HuH-7.5 (cell line): ENCODE results near the gene ARMS2.

Experiments used
- DNase-seq: peaks from one replicate; pipeline ENCODE4 v3.0.0; 2011; ENCODE audit warnings: low spot score

The ARMS2 gene

DNA sequence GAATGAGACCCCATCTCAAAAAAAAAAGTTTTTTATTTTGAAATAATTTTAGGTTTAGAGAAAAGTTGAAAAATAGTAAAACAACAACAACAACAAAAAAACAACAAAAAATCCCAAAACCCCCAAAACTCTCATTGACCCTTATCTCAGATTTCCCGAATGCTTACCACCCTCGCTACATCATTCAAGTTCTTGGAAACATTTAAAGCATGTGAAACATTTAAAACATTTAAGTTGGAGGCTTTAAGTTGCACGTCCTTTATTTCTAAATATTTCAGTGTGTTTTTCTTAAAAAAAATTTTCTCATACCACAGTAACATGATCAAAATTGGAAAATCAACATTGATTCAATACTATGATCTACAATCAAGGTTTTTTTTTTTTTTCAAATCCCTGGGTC is 382 bp upstream of the ARMS2 start:
- no peak for DNase-seq

DNA sequence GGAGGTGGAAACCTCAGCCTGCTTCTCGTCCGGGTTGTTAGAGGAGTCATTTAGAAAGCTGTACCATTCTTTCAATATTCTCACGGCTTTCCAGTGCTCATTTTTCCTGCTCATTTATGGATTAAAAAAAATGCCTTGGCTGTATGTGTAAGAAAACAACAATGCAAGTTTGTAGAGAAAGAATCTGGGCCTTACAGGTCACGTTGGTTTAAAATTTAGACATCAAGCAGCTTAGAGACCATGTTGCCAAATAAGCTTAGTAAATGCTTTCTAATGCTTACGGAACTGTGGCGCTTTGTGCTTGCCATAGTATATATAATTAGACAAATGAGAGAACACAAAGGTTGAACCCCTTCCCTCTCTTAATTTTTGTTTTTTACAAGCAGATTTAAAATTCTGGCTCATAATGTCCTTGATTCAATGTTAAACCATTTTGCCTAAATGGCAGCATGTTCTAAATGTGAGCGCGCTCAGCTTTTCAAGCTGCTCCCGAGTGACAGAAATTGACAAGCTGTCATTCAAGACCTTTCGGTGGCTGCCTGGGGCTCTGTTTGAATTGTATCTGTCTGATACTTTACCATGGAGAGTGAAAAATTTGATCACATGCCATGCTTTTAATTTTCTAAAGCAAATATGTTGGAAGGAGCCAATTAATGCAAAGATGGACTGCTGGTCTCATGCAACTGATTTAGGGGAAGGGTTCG is 1.1 kb downstream of the ARMS2 start:
- DNase-seq, result no peak

DNA sequence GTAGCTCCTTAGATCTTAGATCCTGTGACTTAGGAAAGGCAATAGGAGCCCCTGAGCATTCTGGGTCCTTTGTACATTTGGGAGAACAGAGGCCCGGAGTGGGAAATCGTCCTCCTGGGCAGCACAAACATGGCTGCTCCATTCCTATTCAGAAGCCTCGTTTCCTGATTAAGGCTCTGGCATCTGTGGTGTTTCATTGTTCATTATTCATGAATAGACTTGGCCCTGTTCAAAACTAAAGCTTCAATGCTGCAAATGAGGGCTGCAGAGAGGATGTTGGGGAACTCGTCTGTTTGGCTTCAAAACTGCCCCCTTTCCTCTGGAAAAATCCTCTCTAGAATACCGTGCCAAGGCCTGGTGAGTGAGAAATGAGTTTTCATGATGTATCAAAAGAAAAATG is 3.5 kb downstream of the ARMS2 start:
- DNase-seq, result no peak

DNA sequence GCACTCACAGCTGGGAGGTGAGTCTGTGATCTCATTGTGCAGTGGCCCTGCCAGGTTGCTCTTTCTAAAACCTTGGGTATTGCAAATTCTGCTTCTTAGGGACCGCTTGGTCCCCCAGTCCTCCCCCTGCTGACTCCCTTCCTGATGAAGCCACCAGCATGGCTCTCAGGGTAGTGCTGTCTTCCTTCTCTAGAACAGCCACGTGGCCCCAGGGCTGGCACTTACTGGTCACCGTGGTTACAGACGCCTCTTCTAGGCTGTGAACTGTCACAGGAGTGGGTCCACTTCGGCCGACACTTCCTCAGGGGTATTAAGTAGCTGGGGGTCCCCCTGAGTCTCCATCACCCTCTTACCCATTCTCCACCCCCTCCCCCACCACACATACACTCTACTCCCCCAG is 4.2 kb downstream of the ARMS2 start:
- no peak for DNase-seq

DNA sequence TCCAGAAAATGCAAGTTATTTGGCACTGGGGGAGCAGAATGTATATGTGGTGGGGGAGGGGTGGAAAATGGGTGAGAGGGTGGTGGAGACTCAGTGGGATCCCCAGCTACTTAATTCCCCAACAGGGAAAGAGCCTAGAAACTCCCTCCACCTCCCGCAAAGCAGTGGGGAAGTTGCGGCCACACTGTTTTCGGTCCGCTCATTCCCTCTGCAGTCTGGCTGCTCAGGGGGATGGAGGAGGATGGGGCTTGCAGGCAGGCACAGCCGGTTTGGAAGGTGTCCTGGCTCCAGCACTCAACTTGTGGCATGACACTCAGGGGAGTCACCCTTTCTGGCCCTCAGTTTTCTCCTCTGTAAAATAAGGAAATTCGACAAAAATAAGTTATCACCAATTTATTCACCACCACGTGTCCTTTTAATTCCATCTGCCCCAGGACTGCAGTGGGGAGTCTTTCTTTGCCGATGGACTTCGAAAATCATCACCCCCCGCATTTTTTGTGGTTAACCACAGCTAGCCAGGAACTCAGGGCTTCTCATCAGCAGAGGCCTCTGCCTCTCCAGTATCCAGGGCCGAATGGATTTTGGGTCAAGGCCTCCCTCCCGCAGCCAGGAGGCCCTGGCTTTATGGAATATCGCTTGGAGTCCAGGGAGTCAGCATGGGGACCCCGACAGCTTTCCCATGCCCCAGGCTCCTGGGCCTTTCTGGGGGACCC is 5.3 kb downstream of the ARMS2 start:
- no peak for DNase-seq

DNA sequence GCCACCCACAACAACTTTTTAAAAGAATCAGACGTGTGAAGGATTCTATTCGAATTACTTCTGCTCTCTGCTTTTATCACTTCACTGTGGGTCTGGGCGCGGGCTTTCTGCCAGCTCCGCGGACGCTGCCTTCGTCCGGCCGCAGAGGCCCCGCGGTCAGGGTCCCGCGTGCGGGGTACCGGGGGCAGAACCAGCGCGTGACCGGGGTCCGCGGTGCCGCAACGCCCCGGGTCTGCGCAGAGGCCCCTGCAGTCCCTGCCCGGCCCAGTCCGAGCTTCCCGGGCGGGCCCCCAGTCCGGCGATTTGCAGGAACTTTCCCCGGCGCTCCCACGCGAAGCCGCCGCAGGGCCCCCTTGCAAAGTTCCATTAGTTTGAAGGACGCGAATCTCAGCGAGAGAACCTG is 6.4 kb downstream of the ARMS2 start:
- DNase-seq, result no peak

DNA sequence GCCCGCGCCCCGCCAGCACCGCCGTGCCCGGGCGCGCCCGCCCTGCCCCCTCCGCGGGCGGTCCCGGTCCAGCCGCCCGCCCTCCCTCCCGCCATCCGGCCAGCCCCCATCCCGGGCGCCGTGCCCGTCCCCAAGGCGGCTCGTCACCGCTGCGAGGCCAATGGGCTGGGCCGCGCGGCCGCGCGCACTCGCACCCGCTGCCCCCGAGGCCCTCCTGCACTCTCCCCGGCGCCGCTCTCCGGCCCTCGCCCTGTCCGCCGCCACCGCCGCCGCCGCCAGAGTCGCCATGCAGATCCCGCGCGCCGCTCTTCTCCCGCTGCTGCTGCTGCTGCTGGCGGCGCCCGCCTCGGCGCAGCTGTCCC is 6.9 kb downstream of the ARMS2 start, which contains the start of gene HTRA1:
HTRA1 (plus strand) TSS at position 187 of the 362 bp plus-strand sequence; CDS start at position 287, 100 bp downstream.
- DNase-seq, result peak; percentile 39

DNA sequence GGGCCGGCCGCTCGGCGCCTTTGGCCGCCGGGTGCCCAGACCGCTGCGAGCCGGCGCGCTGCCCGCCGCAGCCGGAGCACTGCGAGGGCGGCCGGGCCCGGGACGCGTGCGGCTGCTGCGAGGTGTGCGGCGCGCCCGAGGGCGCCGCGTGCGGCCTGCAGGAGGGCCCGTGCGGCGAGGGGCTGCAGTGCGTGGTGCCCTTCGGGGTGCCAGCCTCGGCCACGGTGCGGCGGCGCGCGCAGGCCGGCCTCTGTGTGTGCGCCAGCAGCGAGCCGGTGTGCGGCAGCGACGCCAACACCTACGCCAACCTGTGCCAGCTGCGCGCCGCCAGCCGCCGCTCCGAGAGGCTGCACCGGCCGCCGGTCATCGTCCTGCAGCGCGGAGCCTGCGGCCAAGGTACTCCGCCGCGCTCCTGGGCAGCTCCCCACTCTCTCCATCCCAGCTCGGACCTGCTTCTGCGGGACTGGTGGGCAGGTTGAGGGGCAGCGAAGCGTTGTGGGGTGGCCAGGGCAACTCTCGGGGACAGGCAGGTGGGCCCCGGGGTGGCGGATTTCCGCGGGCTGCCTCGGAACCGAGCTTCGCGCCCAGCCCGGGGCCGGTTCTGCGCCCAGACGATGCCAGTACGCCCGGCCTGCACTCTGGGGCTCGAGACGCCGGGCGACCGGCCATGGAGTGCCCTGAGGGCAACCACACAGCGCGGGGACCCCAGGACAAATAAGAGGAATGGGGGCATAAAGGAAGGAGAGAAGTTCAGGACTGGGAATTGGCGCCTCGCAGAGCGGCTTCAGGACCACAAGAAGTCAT is 7.5 kb downstream of the ARMS2 start:
- no peak for DNase-seq

DNA sequence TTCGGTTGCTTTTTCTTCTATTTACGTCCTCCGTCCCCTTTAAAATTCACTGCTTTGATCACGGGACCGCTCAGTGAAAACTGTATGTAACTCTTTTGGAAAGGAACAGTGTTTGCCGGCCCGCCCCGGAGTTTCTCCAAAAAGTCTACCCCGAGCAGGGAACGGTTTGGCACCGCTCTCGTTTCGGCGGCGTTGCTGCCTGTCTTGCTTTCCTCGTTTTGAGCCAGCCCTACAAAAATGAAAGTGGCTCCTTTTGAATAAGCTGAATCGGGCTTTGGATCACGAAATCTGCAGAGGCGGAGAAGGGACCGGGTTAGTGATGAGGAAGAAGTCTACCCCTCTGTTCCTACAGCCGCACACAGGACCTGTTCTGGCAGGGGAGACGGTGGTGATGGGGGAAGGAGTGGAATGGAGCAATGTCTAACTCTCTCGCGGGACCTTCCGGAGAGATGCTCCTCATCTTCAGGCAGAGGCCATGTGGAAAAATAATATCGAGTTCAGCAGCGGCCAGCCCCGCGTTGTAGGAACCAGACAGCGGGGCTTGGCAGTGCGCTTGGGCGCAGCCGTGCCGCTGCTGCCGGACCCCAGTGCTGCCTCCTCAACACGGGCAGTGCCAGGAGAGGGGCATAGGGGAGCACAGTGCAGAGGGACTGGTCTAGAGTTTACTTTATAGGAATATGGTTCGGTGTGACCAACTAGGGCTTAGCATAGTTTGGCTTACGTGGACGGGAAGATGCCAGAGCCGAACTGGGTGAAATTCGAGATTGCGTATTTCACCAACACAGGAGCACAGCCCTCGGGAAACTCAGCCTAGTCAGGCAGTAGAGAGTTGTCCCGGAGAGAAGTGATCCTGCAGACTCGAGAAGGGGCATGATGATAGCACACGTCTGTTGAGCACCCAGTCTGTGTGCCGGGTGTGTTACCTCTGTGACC is 8.3 kb downstream of the ARMS2 start:
- no peak for DNase-seq

DNA sequence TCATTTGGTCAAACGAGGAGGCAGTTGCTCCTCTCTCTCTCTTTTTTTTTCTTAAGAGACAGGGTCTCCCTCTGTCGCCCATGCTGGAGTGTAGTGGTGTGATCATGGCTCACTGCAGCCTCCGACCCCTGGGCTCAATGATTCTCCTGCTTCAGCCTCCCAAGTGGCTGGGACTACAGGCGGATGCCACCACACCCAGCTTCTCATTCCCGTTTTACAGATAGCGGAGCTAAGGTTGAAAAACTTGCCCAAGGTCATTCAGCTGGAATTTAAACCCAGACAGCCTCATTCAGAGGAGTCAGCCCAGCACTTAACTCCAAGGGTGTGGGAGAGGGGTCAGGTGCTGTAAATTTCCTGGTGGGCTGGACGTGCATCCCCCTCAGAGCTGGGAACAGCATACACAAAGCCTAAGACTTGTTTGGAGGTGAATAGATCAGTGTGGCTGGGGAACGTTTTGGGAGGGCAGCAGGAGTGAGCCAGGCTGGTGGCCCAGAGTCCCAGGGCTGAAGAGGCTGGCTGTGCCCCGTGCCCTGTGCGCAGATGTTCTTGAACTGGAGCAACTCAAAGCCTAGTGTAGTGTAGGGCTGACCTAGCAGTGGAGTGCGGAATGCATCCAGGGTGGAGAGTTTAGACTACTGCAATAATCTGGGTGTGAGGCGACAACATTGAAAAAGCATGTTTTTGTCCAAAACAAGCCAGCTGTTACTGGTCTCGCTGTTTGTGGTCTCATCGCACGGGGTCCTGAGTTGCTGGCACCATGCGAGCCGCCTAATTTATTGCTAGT is 9.2 kb downstream of the ARMS2 start:
- DNase-seq, result no peak

DNA sequence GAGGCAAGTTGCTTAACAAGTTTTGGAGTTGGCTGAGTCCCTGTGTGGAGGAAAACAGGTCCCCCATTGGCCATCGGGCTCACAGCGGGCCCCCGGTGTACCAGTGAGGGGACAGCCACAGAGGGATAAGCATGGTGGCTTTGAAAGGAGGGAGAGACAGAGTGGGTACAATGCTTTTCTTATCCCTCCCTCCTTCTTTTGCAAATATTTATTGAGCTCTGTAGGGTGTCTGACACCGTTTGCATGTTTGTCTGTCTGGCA is 9.7 kb downstream of the ARMS2 start:
- no peak for DNase-seq

DNA sequence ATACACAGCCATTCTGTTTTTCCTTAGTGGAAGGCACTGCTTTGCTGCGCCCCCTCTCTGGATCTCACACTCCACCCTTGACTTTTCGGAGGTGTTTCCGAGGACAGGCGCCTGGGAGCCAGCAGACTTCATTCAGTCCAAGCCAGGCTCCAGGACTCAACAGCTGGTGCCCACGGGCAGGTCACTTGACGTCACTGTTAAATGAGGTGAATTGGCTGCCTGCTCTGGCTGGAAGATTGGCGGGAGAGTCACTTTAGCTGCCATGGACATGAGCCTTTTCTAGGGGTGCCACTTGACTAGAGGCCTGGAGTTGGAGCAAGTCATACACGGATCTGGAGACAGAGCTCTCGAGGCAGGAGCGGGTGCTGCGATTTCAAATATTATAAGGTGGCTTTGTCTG is 10.1 kb downstream of the ARMS2 start:
- no peak for DNase-seq

DNA sequence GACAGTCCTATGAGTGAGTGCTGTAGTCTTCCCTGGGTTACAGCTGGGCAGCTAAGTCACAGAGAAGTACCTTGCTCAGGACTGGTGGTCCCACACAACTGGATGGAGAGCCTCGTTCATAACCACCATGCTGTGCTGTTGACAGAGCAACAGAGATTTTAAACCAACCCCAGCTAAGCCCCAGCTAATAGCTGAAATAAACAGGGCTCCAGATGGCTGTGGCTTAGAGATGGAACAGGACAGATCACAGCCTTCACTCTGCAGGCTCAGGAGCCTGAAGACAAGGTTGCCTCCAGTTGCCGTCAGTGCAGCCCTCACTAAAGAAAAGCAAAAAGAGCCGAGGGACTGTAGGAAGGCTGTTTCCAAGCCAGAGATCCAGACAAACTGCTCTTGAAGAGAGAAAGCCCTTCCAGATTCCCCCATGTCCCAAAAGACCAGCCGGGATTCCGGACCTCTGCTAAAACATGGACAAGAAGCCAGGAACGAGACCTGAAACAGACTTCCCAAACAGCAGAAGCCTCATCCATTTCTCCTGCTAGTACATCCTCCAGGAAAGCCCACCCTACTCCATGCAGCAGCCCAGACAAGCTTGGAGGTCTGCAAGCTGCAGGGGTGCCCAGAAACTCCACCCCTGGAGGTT is 11.1 kb downstream of the ARMS2 start:
- DNase-seq, result no peak

DNA sequence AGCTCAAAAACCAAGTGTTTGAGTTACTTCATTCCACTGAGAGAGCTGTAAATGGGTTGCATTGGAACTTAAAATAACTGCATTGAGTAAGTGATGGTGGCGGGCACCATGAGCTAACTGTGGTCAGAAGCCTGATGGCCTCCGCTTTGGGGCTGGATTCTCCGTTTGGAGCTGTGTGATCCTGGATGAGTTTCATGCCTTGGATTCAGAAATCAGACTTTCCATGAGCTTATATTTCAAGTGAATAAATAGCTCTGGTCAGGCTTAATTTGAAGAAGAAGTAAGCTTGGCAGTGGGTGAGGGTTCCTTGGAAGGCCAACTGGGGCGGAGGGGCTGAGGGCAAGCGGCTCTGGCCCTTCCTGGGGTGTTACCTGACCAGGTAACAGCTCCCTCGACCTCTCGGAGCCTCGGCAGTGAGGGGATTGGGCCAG is 12.5 kb downstream of the ARMS2 start:
- DNase-seq, result no peak

DNA sequence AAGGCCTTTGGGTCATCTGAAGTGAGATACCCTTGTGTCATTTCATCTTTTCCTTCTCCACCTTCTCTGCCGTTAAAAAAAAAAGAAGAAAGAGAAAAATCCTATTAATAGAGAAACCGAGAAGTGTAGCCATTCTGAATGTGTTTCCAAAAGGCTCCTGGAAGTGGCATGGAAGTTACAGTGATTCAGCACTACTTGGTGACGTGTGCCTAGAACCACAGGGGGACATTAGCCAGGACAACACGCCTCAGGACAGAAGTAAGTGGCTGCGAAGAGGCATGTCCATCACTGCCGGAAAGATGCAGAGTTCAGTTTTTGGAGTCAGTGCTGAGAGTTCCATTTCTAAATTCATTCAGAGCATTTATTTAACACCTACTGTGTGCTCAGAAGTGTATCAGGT is 13.2 kb downstream of the ARMS2 start:
- no peak for DNase-seq

DNA sequence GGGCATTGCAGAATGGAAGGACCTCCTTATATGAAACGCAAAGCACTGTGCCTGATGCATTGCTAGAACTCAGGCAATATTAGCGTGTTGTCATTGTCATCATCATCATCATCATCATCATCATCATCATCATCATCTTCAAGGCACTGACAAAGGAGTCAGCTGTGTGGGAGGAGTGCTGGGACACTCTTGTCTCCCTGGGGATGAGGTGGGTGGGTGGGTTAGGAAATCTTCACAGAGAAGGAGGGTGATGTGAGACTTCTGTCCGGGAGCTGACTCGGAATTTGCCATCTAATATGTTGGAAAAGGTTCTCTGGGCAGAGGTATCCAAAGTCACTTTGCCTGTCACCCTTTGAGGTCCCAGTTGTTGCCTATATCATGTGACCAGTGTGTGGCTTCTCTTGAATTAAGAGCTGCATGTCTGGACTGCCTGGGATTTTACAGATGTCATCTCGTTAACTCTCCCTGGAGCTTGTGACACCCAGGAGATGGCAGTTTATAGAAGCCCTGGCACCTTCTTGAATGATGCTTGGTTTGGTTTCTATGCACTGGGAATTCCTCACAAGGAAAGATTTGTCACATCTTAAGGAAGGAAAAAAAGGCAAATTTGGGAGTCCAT is 14.0 kb downstream of the ARMS2 start:
- no peak for DNase-seq

DNA sequence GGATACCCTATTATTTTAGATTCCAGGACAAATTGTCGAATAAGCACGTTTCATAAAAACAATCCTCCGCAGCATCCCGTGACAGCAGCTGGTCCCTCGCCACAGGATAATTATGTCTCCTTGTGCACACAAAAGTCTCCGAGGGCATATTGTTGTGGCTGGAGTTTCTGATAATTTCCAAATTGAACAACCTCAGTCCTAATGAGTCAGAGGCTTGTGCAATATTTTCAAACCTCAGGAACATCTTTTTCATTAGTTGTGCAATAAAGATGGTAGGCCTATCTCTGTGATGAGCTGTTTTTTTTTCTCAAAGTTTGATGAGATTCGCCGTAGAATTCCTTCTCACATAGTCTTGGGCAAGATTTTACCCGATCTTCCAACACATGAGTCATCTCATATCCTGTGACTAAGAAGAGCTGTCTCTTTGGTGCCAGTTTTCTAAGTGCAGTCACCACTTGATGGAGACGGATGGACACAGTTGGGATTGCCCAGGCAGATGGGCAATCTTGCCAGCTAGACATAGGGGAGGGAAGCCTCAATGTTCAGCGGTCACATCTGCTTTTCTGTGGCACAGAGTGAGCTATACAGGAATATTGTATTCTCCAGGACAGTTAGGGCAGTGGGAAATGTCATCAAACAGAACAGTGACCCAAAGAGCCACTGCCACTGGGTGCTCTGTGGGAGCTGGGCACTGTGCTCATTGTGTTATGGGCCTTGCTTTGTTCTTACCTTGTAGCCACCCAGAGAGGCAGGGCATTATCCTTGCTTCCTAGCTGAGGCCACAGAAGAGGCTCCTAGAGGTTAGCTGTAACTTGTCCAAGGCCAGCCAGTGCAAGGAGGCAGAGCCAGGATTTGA is 14.7 kb downstream of the ARMS2 start:
- DNase-seq, result no peak

DNA sequence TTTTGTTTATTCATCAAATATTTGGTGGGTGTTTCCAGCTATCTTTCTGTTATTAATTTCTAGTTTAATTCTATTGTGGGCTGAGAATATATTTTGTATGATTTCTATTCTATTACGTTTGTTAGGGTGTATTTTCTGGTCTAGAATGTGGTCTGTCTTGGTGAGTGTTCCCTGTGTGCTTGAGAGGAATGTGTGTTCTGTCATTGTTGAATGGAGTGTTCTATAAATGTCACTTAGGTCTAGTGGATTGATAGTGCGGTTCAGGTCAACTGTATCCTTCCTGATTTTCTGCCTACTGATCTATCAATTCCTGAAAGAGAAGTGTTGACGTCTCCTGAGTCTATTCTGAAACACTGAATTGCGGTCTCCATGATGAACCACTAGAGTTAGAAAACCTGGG is 15.4 kb downstream of the ARMS2 start:
- no peak for DNase-seq

DNA sequence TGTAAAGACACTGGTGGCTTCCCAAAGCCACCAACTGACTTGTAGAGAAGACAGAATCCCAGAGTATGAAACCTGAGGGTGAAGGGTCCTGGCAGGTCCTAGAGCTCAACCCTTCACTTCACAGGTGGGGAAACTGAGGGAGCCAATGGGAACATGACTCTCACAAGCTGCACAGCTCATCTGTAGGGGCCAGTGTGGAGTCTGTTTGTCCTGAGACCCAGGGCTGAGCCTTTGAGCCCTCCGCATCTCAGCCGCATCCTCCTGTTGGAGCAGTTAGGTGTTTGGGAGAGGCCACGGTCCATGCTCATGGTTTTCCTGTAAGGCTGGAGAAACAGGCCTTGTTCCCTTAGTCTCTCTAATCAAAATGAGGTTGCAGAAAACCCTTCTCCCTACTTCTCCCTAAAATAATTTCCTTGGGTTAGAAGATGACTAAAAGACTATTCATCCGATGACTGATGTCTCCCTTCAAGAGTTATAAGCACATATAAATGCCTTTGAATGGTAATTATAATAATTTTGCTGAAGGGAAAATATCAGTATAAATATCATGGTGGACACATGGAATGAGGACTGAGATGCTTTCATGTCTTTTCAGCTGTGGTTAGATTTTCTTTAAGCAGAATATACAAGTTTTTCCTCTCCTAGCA is 17.2 kb downstream of the ARMS2 start:
- DNase-seq, result no peak
